HG03442 (cell line): ENCODE data around the gene CRB2.

ENCODE experiments used
- ATAC-seq: cut with Tn5 transposase; IDR thresholded peaks from one replicate; pipeline ENCODE4 v1.9.1; 2021; ENCODE audit warnings: mild to moderate bottlenecking, moderate library complexity; ENCODE audit not compliant: unreplicated experiment

The CRB2 gene

GRCh38 chr9:123361731-123362510, 5.9 kb downstream of the CRB2 start:
- no peak for ATAC-seq

GRCh38 chr9:123362856-123363255, 6.9 kb downstream of the CRB2 start:
- no peak for ATAC-seq

GRCh38 chr9:123364241-123364824, 8.3 kb downstream of the CRB2 start:
- ATAC-seq = no peak

- ATAC-seq = no peak
Observed at GRCh38 chr9:123365287-123365880, 9.4 kb downstream of the CRB2 start.

GRCh38 chr9:123365881-123366528, 10.0 kb downstream of the CRB2 start:
- no peak for ATAC-seq

GRCh38 chr9:123368023-123368422, 12.0 kb downstream of the CRB2 start:
- no peak for ATAC-seq

- ATAC-seq = no peak
Observed at GRCh38 chr9:123368536-123369153, 12.6 kb downstream of the CRB2 start.

GRCh38 chr9:123369296-123369695, 13.3 kb downstream of the CRB2 start:
- no peak for ATAC-seq

GRCh38 chr9:123370108-123370507, 14.1 kb downstream of the CRB2 start:
- ATAC-seq = no peak

- no peak for ATAC-seq
Observed at GRCh38 chr9:123370526-123371227, 14.7 kb downstream of the CRB2 start.

GRCh38 chr9:123371228-123371584, 15.2 kb downstream of the CRB2 start:
- ATAC-seq = no peak

GRCh38 chr9:123371805-123372590, 16.0 kb downstream of the CRB2 start:
- no peak for ATAC-seq

- no peak for ATAC-seq
Observed at GRCh38 chr9:123372766-123373446, 16.9 kb downstream of the CRB2 start.

- no peak for ATAC-seq
Observed at GRCh38 chr9:123373447-123373923, 17.5 kb downstream of the CRB2 start.

- no peak for ATAC-seq
Observed at GRCh38 chr9:123373946-123374345, 17.9 kb downstream of the CRB2 start.

GRCh38 chr9:123375469-123376132, 19.6 kb downstream of the CRB2 start:
- ATAC-seq = no peak

GRCh38 chr9:123376218-123377071, 20.4 kb downstream of the CRB2 start:
- no peak for ATAC-seq
